ENCODE data around the gene FGF18. TPM values are rescaled to one million over a fixed set of nuclear protein-coding genes. Genes with fewer than 3 reads are reported as not detected.

FGF18 gene
- total and polyA plus RNA-seq, 4 donors = 1.8 to 3.4 (median 2.5) TPM

GRCh38 chr5:171475596-171475995, 56.1 kb downstream of the FGF18 start:
- Histone ChIP-seq H3K27me3 (ENCODE audit: control insufficient read depth in 3 of 3, insufficient read depth in 3 of 3, low read length in 2 of 3) (no peaks in the 10 kb centered on the region), H3K36me3 (ENCODE audit: control insufficient read depth in 4 of 4, insufficient read depth in 4 of 4, low read length in 4 of 4) (no peaks in the 10 kb centered on the region), H3K4me1 (ENCODE audit: control insufficient read depth in 5 of 5, insufficient read depth in 5 of 5, low read length in 5 of 5) (peaks cover 0 to 19% (median 3%) of the 10 kb centered on the region in 5 donors), H3K27ac (ENCODE audit: low read depth in 1 of 2, low read length in 1 of 2) (no peak overlapping the region), H3K4me3 (no peak overlapping the region), H3K9me3 (ENCODE audit: control insufficient read depth in 4 of 4, insufficient read depth in 3 of 4, low read length in 3 of 4) (no peaks in the 10 kb centered on the region), H3K9ac (ENCODE audit: insufficient read depth in 1 of 2, low read length in 2 of 2) (no peak overlapping the region)
- no peak for DNase-seq
- no peak for ATAC-seq (ENCODE audit: insufficient read depth, low FRiP score)
- TF ChIP-seq, protein P1, sequence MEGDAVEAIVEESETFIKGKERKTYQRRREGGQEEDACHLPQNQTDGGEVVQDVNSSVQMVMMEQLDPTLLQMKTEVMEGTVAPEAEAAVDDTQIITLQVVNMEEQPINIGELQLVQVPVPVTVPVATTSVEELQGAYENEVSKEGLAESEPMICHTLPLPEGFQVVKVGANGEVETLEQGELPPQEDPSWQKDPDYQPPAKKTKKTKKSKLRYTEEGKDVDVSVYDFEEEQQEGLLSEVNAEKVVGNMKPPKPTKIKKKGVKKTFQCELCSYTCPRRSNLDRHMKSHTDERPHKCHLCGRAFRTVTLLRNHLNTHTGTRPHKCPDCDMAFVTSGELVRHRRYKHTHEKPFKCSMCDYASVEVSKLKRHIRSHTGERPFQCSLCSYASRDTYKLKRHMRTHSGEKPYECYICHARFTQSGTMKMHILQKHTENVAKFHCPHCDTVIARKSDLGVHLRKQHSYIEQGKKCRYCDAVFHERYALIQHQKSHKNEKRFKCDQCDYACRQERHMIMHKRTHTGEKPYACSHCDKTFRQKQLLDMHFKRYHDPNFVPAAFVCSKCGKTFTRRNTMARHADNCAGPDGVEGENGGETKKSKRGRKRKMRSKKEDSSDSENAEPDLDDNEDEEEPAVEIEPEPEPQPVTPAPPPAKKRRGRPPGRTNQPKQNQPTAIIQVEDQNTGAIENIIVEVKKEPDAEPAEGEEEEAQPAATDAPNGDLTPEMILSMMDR (IDR thresholded peaks at IDR 0.05; ENCODE audit: control extremely low read depth, extremely low read depth) = no peak

GRCh38 chr5:171476701-171477100, 57.3 kb downstream of the FGF18 start:
- H3K9ac ChIP-seq (ENCODE audit: insufficient read depth in 1 of 2, low read length in 2 of 2) = no peak overlapping the region
- no peaks in the 10 kb centered on the region for H3K27me3 ChIP-seq (ENCODE audit: control insufficient read depth in 3 of 3, insufficient read depth in 3 of 3, low read length in 2 of 3)
- H3K36me3 ChIP-seq (ENCODE audit: control insufficient read depth in 4 of 4, insufficient read depth in 4 of 4, low read length in 4 of 4) = no peaks in the 10 kb centered on the region
- DNase-seq (no peak), ATAC-seq (ENCODE audit: insufficient read depth, low FRiP score) (no peak)
- H3K9me3 ChIP-seq (ENCODE audit: control insufficient read depth in 4 of 4, insufficient read depth in 3 of 4, low read length in 3 of 4) = no peaks in the 10 kb centered on the region
- H3K4me3 ChIP-seq = no peak overlapping the region
- H3K4me1 ChIP-seq (ENCODE audit: control insufficient read depth in 5 of 5, insufficient read depth in 5 of 5, low read length in 5 of 5) = peaks cover 0 to 22% (median 3%) of the 10 kb centered on the region in 5 donors
- no peak overlapping the region for H3K27ac ChIP-seq (ENCODE audit: low read depth in 1 of 2, low read length in 1 of 2)
- TF ChIP-seq, protein P1 (IDR thresholded peaks at IDR 0.05; ENCODE audit: control extremely low read depth, extremely low read depth) = no peak
- WGBS, 2 donors = 62 to 98% methylated on average over 1 of the region's 1 CpG

- no peak for DNase-seq
- no peak overlapping the region for H3K4me3 ChIP-seq
- WGBS, 2 donors = 63 to 70% methylated on average over 2 of the region's 2 CpGs
- TF ChIP-seq, protein P1 (IDR thresholded peaks at IDR 0.05; ENCODE audit: control extremely low read depth, extremely low read depth) = no peak
- no peaks in the 10 kb centered on the region for H3K36me3 ChIP-seq (ENCODE audit: control insufficient read depth in 4 of 4, insufficient read depth in 4 of 4, low read length in 4 of 4)
- no peaks in the 10 kb centered on the region for H3K27me3 ChIP-seq (ENCODE audit: control insufficient read depth in 3 of 3, insufficient read depth in 3 of 3, low read length in 2 of 3)
- no peak overlapping the region for H3K9ac ChIP-seq (ENCODE audit: insufficient read depth in 1 of 2, low read length in 2 of 2)
- ATAC-seq (ENCODE audit: insufficient read depth, low FRiP score) = no peak
- H3K27ac ChIP-seq (ENCODE audit: low read depth in 1 of 2, low read length in 1 of 2) = no peak overlapping the region
- H3K9me3 ChIP-seq (ENCODE audit: control insufficient read depth in 4 of 4, insufficient read depth in 3 of 4, low read length in 3 of 4) = no peaks in the 10 kb centered on the region
- H3K4me1 ChIP-seq (ENCODE audit: control insufficient read depth in 5 of 5, insufficient read depth in 5 of 5, low read length in 5 of 5) = peaks cover 0 to 26% (median 3%) of the 10 kb centered on the region in 5 donors
These were observed 57.7 kb downstream of the FGF18 start for GRCh38 chr5:171477101-171477500.

DNA sequence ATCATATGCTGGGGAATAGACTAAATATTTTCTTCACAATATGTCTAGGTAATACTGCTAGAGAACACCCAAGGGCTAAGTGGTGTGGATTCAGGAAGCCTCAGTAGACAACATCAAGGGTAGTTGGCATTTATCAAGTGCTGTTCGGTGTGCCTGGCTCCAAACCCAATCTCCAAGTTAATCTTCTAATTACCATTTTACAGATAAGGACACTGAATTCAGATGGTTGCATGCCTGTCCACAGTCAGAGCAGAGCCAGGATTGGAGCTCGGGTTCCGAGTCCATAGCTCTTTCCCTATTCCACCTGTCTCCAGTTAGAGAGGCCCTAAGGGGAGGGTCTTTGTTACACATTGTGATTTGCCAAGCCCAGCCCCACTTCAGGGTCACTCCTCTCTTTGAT, 58.2 kb downstream of the FGF18 start:
- TF ChIP-seq, protein P1 (IDR thresholded peaks at IDR 0.05; ENCODE audit: control extremely low read depth, extremely low read depth) = no peak
- DNase-seq (no peak), ATAC-seq (ENCODE audit: insufficient read depth, low FRiP score) (no peak)
- no peaks in the 10 kb centered on the region for H3K36me3 ChIP-seq (ENCODE audit: control insufficient read depth in 4 of 4, insufficient read depth in 4 of 4, low read length in 4 of 4)
- no peak overlapping the region for H3K27ac ChIP-seq (ENCODE audit: low read depth in 1 of 2, low read length in 1 of 2)
- H3K4me1 ChIP-seq (ENCODE audit: control insufficient read depth in 5 of 5, insufficient read depth in 5 of 5, low read length in 5 of 5) = peaks cover 0 to 28% (median 3%) of the 10 kb centered on the region in 5 donors
- no peak overlapping the region for H3K9ac ChIP-seq (ENCODE audit: insufficient read depth in 1 of 2, low read length in 2 of 2)
- no peaks in the 10 kb centered on the region for H3K9me3 ChIP-seq (ENCODE audit: control insufficient read depth in 4 of 4, insufficient read depth in 3 of 4, low read length in 3 of 4)
- WGBS, 2 donors = 88 to 98% methylated on average over 3 of the region's 3 CpGs
- no peak overlapping the region for H3K4me3 ChIP-seq
- H3K27me3 ChIP-seq (ENCODE audit: control insufficient read depth in 3 of 3, insufficient read depth in 3 of 3, low read length in 2 of 3) = no peaks in the 10 kb centered on the region

Measured in lung (tissue), 12 donors.